ENCODE data around the gene PHGDH.
"Not testable (repeated sequence)": the region's sequence is repeated elsewhere in the genome, so short reads cannot be mapped to it uniquely, and the experiment has no call there.

Gene PHGDH

GRCh38 chr1:119711804-119712341 lies at the start of gene PHGDH:
TSS of gene PHGDH (plus strand) at chr1:119711934. CDS start at chr1:119712023, 89 bp downstream.
- DNase-seq, result peak; percentile 46 to 71

- no peak for DNase-seq
These were observed 49.7 kb upstream of the PHGDH start for GRCh38 chr1:119662034-119662437.

- no peak for DNase-seq
These were observed 47.7 kb upstream of the PHGDH start for GRCh38 chr1:119664067-119664466.

DNA sequence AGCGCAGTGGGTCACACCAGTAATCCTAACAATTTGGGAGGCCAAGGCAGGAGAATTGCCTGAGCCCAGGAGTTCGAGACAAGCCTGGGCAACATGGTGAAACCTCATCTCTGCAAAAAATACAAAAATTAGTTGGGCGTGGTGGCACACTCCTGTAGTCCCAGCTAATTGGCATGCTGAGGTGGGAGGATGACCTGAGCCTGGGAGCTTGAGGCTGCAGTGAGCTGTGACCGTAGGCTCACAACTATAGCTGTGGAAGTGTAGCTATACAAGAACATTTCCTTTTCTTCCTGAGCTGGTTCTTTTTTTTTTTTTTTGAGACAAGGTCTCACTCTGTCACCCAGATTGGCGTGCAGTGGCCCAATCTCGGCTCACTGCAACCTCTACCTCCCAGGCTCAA lies 44.6 kb upstream of the PHGDH start:
- DNase-seq, result no peak

DNA sequence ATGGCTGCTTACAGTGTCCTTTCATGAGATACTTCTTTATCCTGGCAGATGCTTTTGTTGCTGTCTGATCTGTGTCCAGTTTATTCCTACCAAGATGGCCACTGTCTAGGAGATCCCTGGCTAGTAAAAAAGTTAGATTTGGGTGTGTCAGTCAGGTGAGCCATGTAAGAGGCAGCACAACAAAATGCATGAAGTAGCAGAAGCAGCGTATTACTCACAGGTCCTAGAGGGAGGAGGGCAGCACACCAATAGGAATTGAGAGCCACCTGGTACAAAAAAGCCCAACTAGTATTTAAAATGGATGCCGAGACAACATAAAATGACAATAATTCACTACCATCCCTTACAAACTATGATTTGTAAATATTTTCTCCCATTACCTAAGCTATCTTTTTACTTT lies 40.8 kb upstream of the PHGDH start:
- no peak for DNase-seq

DNA sequence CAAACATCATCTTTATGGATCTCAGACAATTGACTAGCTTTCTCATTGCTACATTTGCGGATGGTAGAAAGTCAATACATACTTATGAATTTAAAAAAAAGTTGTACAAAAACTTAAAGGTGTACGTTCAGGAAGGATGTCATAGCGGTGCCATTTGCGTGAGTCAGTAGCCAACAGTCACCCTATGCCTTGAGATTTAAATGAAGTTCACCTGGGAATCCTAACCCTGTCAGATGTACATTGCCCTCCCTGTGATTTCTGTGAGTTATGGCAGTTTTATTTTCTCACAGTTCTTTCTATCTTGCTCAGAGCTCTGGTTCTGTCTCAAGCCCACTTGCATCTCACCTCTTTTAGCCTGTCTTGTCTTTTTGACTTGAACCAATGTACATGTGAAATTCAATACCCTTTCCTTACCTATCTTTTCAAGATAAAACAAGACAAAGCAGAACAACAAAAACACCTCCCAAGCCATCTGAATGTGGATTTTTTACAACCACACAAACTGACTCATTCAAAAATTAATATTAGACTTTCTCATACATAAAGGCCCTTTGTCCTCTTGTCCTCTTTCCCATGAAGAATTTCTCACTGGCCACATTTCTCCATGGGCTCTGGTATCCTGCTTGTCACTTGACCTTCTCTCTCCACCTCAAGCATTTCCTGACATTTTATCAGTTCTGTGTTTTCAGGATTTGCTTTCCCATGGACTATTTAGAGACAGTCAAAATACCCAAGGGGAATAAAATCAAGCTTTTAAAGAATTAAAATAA lies 38.4 kb upstream of the PHGDH start:
- DNase-seq, result no peak

- no peak for DNase-seq
These were observed 37.6 kb upstream of the PHGDH start for GRCh38 chr1:119674111-119674526.

- peak; percentile 27 to 40 for DNase-seq
These were observed 36.9 kb upstream of the PHGDH start for GRCh38 chr1:119674835-119675289.

DNA sequence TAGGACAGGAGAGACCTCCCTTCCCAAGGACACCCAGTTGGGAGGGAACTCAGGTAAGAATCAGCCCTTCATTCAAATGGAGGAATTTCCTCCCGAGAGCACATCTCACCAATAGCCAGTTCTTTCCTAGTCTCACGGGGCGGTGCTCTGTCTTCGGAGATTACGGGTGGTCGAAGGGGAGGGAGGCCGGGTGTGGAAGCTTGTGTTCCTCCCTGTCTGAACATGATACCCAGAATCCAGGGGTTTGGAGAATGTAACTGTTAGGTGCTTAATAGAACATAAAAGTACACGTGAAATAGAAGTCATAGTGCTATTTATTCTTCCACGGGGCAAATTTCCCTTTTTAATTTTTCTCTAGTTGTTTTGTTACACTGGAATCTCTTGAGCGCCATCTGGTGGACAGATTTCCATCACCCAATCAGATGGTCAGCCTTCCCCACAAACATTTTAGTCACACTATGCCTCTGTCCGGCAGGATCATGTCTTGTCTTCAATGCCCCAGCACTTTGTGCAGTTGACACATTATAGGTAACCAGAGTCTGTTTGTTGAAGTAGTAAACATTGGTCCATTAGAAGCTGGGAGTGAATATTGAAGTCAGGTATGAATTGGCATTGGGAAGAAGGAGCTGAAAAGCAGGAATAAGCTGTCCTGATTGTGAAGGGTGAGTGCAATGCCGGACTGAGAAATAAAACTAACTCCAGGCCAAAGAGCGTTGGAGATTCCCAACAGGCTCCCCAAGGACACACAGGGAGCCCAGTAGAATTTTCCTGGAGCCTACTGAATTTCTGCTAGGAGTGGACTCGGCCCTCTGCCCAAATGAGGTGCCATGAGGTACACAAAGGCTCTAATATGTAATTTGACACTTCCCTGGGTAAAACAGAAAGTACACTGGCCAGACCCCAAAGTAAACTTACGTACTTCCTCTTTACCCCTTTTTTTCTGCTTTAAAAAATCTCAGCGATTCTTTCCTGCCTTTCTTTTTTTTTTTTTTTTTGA lies 36.1 kb upstream of the PHGDH start:
- DNase-seq, result peak; percentile 72 to 76

DNA sequence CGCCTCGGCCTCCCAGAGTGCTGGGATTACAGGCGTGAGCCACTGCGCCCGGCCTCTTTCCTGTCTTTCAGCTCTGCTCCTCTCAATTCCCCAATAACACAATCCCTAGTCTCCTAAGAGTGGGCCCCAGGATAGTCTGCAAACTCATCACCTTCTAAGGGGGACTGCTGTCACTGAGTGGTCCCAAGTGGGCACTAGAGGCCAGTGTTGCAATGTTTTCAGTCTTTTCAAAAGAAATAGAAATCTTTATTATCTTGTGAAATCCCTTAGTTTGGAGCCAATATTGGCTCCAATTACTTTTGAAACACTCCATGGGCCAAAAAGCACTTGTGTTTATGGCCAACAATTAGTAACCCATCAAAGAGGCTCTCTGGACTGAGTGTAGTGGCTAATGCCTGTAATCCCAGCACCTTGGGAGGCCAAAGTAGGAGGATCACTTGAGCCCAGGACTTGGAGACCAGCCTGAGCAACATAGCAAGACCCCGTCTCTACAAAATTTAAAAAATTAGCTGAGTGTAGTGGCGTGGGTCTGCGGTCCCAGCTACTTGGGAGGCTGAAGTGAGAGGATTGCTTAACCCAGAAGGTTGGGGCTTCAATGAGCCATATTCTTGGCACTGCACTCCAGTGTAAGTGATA lies 35.0 kb upstream of the PHGDH start:
- no peak for DNase-seq

- no peak for DNase-seq
These were observed 32.5 kb upstream of the PHGDH start for GRCh38 chr1:119679223-119679622.

DNA sequence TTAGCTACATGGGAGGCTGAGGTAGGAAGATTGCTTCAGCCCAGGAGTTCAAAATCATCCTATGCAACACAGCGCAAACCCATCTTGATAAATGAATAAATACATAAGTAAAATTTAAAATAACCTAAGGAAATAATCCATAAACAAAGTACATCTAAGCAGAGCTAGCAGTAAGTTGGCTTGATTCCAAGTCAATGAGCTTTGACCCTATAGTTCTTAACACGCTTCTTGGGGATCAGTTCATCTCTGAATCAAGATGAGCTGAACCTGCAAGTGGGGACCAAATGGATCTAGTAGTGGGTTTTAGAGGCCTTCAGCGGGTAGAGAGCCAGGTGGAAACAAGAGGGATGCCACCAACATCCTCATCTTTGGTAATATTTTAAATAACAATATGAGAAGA lies 31.5 kb upstream of the PHGDH start:
- DNase-seq, result no peak

- DNase-seq, result no peak
These were observed 31.0 kb upstream of the PHGDH start for GRCh38 chr1:119680723-119681122.

- no peak for DNase-seq
These were observed 30.2 kb upstream of the PHGDH start for GRCh38 chr1:119681560-119681959.

- no peak for DNase-seq
These were observed 29.6 kb upstream of the PHGDH start for GRCh38 chr1:119682141-119682540.

DNA sequence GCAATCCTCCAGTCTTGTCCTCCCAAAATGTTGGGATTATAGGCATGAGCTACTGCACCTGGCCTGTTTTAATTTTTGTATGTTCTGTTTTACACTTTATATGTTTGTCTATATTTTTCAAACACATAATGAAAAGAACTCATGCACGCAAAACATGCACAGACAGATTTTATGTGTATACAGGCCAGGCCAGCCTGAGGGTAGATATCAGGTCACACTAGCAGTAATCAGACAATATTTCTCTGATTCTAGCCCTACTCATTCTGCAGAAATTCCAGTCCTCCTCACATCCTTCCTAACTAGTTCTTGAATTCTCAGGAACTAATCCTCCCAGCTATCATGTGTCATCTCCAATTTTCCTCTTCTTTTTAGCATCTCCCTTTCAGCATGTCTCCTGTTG lies 27.8 kb upstream of the PHGDH start:
- no peak for DNase-seq

DNA sequence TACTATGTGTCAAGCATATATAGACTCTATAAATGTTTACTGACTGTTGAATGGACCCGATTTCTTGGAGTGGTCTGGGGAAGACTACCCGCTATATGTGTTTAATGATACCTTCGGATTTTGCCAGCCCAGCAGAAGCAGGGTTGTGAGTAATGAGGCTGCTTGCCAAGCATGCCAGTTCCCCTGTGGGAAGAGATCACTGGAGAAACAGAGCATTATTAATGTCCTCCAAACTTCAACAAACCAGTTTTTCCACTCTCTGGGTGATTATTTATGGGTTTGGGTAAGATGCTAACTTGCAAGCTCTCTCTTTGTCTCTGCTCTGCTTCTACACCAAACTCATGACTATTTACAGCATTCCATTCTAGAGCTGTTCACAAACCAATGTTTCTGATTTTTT lies 25.1 kb upstream of the PHGDH start:
- DNase-seq, result no peak

- DNase-seq, result no peak
These were observed 24.2 kb upstream of the PHGDH start for GRCh38 chr1:119687434-119688079.

DNA sequence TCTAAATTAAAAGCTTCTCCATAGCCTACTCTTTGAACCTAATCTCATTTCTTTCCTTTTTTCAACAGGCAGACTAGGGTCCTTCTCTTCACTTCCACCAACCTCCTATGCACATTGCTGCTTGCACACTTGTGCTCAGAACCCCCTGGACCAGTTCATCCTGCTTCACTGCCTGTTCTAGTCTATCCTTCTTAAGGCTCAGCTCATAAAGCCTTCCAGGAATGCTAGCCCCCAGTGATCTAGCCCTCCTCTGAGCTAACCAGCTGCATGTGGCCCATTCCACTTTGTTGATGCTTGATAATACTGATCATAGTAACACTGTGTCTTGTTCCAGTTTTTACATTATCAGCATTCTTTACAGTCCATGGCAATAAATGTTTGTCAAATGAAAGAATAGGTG lies 22.9 kb upstream of the PHGDH start:
- no peak for DNase-seq

GRCh38 chr1:119689511-119689910 lies 22.2 kb upstream of the PHGDH start:
- DNase-seq, result no peak

DNA sequence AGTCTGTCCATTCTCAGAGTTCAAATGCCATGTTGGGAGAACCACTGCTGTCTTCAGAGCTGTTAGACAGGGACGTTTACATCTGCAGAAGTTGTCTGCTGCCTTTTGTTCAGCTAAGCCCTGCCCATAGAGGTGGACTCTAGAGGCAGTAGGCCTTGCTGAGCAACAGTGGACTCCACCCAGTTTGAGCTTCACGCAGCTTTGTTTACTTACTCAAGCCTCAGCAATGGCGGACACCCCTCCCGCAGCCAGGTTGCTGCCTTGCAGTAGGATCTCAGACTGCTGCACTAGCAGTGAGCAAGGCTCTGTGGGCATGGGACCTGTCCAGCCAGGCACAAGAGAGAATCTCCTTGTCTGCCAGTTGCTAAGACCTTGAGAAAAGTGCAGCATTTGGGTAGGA lies 14.9 kb upstream of the PHGDH start:
- not testable (repeated sequence) for DNase-seq

DNA sequence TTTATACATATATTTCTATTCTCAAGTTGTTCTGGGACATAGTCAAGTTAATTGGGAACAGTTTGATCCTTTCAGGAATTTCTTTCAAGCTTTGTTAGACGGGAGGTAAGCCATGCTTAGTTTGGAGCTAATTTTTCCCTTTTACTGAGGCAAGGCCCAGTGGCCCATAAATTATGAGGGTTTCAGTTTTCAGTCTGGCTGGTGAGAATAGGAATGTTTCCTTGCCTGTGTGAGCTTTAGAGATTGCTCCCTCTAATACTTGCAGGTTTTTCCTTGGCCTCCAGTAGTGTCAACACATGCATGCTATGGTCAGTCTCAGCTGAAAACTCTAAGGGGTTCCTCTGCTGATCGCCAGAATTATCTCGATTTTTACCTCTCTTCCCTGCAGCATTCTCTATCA lies 14.1 kb upstream of the PHGDH start:
- DNase-seq, result no peak
